Panc1 (cell line): Measurements from ENCODE around the gene CSNK1E. TPM values are rescaled to one million over a fixed set of nuclear protein-coding genes. Genes with fewer than 3 reads are reported as not detected.

Experiments used
- ATAC-seq: fragments of 200-7000 bp; cut with Tn5 transposase; 2 replicates; pipeline ENCODE4 v1.9.1; 2020; ENCODE audit warnings: mild to moderate bottlenecking, moderate library complexity
- BruUV-seq: library from RNA; stranded (reverse); fragments of 400-500 nt; replicated peaks from 2 replicates; lab custom pipeline; 2021; lab: Mats Ljungman, UMichigan
- CTCF ChIA-PET: fragments of 300-600 bp; sonication (Branson Sonifier 250); formaldehyde crosslinking; loops from one replicate; lab custom pipeline; 2022; ENCODE audit warnings: antibody characterized with exemption; lab: Charles Lee
- POLR2A ChIA-PET: fragments of 300-600 bp; sonication (Branson Sonifier 250); formaldehyde crosslinking; loops from one replicate; lab custom pipeline; 2022; ENCODE audit warnings: antibody characterized with exemption; lab: Charles Lee
- DNase-seq: peaks from one replicate; pipeline ENCODE4 v3.0.0-alpha.2; 2010; ENCODE audit warnings: low read depth, low spot score
- H3K27ac ChIP-seq: 2 replicates; pipeline ENCODE4 v1.5.1; 2011; ENCODE audit warnings: mild to moderate bottlenecking, low read length, inconsistent platforms
- H3K27me3 ChIP-seq: fragments of 200-500 bp; sonication (Bioruptor generic); 2 replicates; pipeline ENCODE4 v1.6.0; 2014; ENCODE audit warnings: low read length, inconsistent platforms; ENCODE audit not compliant: control insufficient read depth, insufficient read depth
- H3K36me3 ChIP-seq: fragments of 200-500 bp; sonication (Bioruptor generic); 2 replicates; pipeline ENCODE4 v1.5.1; 2014; ENCODE audit warnings: inconsistent platforms, mild to moderate bottlenecking, low read length, moderate library complexity; ENCODE audit not compliant: control insufficient read depth, insufficient read depth
- H3K4me1 ChIP-seq: 2 replicates; pipeline ENCODE4 v1.5.1; 2011; ENCODE audit warnings: inconsistent platforms, mild to moderate bottlenecking, low read length, moderate library complexity; ENCODE audit not compliant: control insufficient read depth, insufficient read depth
- H3K4me3 ChIP-seq, 2 experiments: 2 replicates each; pipeline ENCODE4 v1.5.1; 2011 to 2012; ENCODE audit warnings: low read depth in 2 of 2, low read length in 2 of 2, mild to moderate bottlenecking in 2 of 2, inconsistent platforms in 1 of 2, moderate library complexity in 1 of 2
- H3K9me3 ChIP-seq: fragments of 200-500 bp; sonication (Bioruptor generic); 2 replicates; pipeline ENCODE4 v1.5.1; 2014; ENCODE audit warnings: low read depth, mild to moderate bottlenecking, inconsistent platforms, low read length, moderate library complexity; ENCODE audit not compliant: control insufficient read depth, insufficient read depth
- POLR2AphosphoS5 ChIP-seq: IDR thresholded peaks from 2 replicates; pipeline ENCODE4 v1.6.1; 2012; ENCODE audit warnings: mild to moderate bottlenecking, low read depth, low read length, moderate library complexity
- SIN3A ChIP-seq: IDR thresholded peaks from 2 replicates; pipeline ENCODE4 v1.6.1; 2012; ENCODE audit warnings: low read depth, mild to moderate bottlenecking, low read length, moderate library complexity, borderline replicate concordance; ENCODE audit not compliant: insufficient read depth
- TCF7L2 ChIP-seq: IDR thresholded peaks from 2 replicates; pipeline ENCODE4 v1.6.1; 2011; ENCODE audit warnings: mild to moderate bottlenecking, low read depth, low read length, inconsistent platforms
- in situ Hi-C: cut with HindIII; loops from 2 replicates; pipeline ENCODE4 v1.10.0; 2016; ENCODE audit warnings: low sequenced_read_pairs, low pct_unique_long_range_greater_than_20kb
- intact Hi-C: fragments of 100-400 bp; cut with micrococcal nuclease; formaldehyde crosslinking; loops from one replicate; pipeline ENCODE4 v1.10.0; 2022; ENCODE audit not compliant: unreplicated experiment
- total RNA-seq: library from RNA; stranded (reverse); gene quantifications from one replicate; pipeline ENCODE4 v1.2.1, GENCODE V29; 2021; ENCODE audit not compliant: unreplicated experiment
- TF ChIP-seq, protein P1 (sequence below): fragments of 450-650 bp; IDR thresholded peaks from 2 replicates; pipeline ENCODE4 v1.5.1; 2017; ENCODE audit warnings: mild to moderate bottlenecking
- TF ChIP-seq, protein P2 (sequence below), 2 experiments: IDR thresholded peaks; 2 replicates each; pipeline ENCODE4 v1.6.1; 2011 to 2012; ENCODE audit warnings: low read depth in 2 of 2, control low read depth in 1 of 2, low read length in 1 of 2, mild to moderate bottlenecking in 1 of 2, moderate library complexity in 1 of 2; ENCODE audit not compliant: insufficient read depth in 1 of 2

The CSNK1E gene
- total RNA-seq, 1 experiment from 2014 or later, result 115 TPM

DNA sequence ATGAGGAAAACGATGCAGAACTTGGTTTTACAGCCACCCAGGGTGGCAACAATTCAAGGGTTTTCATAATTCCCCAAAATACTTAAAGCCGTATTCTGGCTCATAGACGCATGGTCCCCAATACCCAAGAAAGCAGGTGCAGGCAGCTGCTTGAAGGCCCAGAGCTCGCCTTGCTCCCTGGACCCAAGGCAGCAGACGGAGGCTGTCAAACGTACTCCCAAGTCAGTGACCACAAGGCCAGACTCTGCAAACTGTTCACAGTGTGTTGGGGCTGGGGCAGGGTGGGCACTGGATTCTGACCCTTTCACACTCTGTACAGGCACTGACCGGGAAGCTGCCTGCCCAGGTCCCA, 65.9 kb downstream of the CSNK1E start:
- H3K4me3 ChIP-seq, result no peak overlapping the region
- ATAC-seq, result no peak
- H3K36me3 ChIP-seq, result no peaks in the 10 kb centered on the region
- ChIA-PET CTCF (no interaction called here), POLR2A (interaction anchor here (0.6 kb wide), 1 partner anchor 12 kb away, joined by 3 read pairs; no protein-coding TSS in a partner anchor)
- in situ Hi-C loops (no loop called here), intact Hi-C loops (no loop called here)
- TF ChIP-seq, protein P1, sequence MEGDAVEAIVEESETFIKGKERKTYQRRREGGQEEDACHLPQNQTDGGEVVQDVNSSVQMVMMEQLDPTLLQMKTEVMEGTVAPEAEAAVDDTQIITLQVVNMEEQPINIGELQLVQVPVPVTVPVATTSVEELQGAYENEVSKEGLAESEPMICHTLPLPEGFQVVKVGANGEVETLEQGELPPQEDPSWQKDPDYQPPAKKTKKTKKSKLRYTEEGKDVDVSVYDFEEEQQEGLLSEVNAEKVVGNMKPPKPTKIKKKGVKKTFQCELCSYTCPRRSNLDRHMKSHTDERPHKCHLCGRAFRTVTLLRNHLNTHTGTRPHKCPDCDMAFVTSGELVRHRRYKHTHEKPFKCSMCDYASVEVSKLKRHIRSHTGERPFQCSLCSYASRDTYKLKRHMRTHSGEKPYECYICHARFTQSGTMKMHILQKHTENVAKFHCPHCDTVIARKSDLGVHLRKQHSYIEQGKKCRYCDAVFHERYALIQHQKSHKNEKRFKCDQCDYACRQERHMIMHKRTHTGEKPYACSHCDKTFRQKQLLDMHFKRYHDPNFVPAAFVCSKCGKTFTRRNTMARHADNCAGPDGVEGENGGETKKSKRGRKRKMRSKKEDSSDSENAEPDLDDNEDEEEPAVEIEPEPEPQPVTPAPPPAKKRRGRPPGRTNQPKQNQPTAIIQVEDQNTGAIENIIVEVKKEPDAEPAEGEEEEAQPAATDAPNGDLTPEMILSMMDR, result no peak
- TF ChIP-seq SIN3A (no peak), POLR2AphosphoS5 (no peak), TCF7L2 (no peak)
- no peaks in the 10 kb centered on the region for H3K27me3 ChIP-seq
- no peak overlapping the region for H3K27ac ChIP-seq
- DNase-seq, result no peak
- no peaks in the 10 kb centered on the region for H3K4me1 ChIP-seq
- no TSS peak for BruUV-seq
- H3K9me3 ChIP-seq, result no peaks in the 10 kb centered on the region

DNA sequence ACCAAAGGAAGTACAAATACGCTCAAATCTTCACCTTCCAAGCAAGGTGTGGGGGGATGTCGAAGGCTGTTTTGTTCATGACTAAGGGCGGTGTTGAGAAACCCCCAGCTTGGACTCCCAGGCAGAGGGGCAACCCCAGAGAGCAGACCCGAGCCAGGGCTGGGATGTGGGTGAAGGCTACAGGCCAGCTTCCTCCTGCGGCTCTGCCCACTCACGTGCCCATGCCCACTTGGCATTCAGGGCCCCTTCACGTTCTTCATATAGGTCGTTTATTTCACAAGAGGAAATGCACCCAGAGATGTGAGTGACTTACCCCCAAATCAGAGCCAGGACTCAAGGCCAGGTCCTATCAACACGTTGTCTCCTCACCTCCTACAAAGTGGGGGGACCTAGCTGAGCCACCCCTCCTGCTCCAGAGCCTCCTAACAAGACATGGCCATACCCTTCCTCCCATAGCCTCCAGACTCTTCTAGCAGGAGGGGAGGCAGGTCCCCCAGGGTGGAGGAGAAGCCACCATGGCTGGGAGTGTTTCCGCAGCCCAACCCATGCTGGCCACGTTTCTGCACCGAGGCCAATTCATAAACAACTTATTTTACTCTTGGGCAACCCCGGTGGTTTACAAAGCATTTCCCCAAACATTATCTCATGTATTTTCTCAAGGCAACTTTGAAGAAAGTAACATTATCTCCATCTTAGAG, 66.4 kb downstream of the CSNK1E start:
- ChIA-PET POLR2A (interaction anchor here (0.6 kb wide), 1 partner anchor 359 kb away, joined by 5 read pairs; no protein-coding TSS in a partner anchor), CTCF (no interaction called here)
- no peaks in the 10 kb centered on the region for H3K27me3 ChIP-seq
- no peak overlapping the region for H3K4me3 ChIP-seq
- DNase-seq, result no peak
- no peaks in the 10 kb centered on the region for H3K36me3 ChIP-seq
- ATAC-seq, result no peak
- no peak for TF ChIP-seq SIN3A
- TF ChIP-seq, protein P2, sequence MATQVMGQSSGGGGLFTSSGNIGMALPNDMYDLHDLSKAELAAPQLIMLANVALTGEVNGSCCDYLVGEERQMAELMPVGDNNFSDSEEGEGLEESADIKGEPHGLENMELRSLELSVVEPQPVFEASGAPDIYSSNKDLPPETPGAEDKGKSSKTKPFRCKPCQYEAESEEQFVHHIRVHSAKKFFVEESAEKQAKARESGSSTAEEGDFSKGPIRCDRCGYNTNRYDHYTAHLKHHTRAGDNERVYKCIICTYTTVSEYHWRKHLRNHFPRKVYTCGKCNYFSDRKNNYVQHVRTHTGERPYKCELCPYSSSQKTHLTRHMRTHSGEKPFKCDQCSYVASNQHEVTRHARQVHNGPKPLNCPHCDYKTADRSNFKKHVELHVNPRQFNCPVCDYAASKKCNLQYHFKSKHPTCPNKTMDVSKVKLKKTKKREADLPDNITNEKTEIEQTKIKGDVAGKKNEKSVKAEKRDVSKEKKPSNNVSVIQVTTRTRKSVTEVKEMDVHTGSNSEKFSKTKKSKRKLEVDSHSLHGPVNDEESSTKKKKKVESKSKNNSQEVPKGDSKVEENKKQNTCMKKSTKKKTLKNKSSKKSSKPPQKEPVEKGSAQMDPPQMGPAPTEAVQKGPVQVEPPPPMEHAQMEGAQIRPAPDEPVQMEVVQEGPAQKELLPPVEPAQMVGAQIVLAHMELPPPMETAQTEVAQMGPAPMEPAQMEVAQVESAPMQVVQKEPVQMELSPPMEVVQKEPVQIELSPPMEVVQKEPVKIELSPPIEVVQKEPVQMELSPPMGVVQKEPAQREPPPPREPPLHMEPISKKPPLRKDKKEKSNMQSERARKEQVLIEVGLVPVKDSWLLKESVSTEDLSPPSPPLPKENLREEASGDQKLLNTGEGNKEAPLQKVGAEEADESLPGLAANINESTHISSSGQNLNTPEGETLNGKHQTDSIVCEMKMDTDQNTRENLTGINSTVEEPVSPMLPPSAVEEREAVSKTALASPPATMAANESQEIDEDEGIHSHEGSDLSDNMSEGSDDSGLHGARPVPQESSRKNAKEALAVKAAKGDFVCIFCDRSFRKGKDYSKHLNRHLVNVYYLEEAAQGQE (IDR thresholded peaks at IDR 0.05; ENCODE audit: insufficient read depth in 1 of 2, low read depth in 2 of 2, low read length in 1 of 2), result no peak
- no peak for TF ChIP-seq TCF7L2
- no peak for TF ChIP-seq POLR2AphosphoS5
- H3K4me1 ChIP-seq, result no peaks in the 10 kb centered on the region
- H3K9me3 ChIP-seq, result no peaks in the 10 kb centered on the region
- in situ Hi-C loops, result no loop called here
- intact Hi-C loops, result no loop called here
- no TSS peak for BruUV-seq
- no peak overlapping the region for H3K27ac ChIP-seq
